ENCODE results near the gene USB1. TPM values are rescaled to one million over a fixed set of nuclear protein-coding genes. Genes with fewer than 3 reads are reported as not detected.

The USB1 gene
- total and polyA plus RNA-seq, 2 donors (not counting 1 experiment from before 2014, with no cell fraction given): 18.8 to 32.7 TPM

DNA sequence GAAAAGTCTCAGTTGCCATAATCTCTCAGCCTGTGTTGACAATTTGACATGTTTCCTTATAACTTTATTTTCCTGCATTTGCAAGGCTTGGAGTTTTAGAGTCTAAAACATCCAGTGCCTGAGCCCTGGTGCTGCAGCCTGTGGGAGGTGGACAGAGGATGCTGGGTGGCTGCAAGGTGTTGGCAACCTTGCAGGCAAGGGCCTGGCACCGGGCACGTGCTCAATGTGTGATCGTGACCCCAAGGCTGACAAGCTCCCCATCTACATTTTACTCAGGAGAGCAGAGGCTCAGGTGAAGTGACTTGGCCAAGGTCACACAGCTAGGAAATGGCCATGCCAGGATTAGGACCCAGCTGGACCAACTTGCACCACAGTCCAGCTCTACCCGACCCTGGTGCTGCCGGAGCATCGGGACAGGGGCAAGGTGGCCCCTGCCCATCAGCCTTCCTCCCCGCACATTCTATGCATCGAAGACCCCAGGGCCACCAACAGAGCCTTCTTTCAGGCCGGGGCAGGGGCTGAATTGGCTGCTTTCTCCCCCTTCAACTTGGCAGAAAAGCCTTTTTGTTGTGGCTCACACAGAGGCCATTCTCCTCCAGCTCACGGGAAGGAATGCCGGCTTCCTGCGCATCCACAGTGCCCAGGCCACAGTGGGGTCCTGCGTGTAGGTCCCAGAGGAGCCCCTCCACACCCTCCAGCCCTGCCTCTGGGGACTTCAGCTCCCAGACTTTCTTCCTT, 47.5 kb downstream of the USB1 start:
- H3K27ac ChIP-seq (ENCODE audit: insufficient read depth, low read length): no peak overlapping the region
- H2AFZ ChIP-seq (ENCODE audit: low read length): no peak overlapping the region
- no peak overlapping the region for H3K4me3 ChIP-seq (replicated peaks in 1 of 4; ENCODE audit: control extremely low read depth in 1 of 4, insufficient read depth in 1 of 4, low read depth in 3 of 4, low read length in 4 of 4)
- H3K9ac ChIP-seq (ENCODE audit: insufficient read depth, low read length): no peak overlapping the region
- no peaks in the 10 kb centered on the region for H3K4me1 ChIP-seq (ENCODE audit: control insufficient read depth, extremely low read depth, insufficient read depth, low read length)
- no peaks in the 10 kb centered on the region for H3K36me3 ChIP-seq (ENCODE audit: control insufficient read depth, insufficient read depth, low read length)
- no peaks in the 10 kb centered on the region for H3K79me2 ChIP-seq (ENCODE audit: control insufficient read depth, insufficient read depth, low read length)
- TF ChIP-seq EZH2 (IDR thresholded peaks at IDR 0.05; ENCODE audit: low read length, missing control alignments): no peak
- TF ChIP-seq, protein P1, sequence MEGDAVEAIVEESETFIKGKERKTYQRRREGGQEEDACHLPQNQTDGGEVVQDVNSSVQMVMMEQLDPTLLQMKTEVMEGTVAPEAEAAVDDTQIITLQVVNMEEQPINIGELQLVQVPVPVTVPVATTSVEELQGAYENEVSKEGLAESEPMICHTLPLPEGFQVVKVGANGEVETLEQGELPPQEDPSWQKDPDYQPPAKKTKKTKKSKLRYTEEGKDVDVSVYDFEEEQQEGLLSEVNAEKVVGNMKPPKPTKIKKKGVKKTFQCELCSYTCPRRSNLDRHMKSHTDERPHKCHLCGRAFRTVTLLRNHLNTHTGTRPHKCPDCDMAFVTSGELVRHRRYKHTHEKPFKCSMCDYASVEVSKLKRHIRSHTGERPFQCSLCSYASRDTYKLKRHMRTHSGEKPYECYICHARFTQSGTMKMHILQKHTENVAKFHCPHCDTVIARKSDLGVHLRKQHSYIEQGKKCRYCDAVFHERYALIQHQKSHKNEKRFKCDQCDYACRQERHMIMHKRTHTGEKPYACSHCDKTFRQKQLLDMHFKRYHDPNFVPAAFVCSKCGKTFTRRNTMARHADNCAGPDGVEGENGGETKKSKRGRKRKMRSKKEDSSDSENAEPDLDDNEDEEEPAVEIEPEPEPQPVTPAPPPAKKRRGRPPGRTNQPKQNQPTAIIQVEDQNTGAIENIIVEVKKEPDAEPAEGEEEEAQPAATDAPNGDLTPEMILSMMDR (conservative IDR thresholded peaks at IDR 0.05 in 1 of 2, IDR thresholded peaks at IDR 0.05 in 1 of 2; ENCODE audit: low read depth in 1 of 2, low read length in 2 of 2): no peak
- H3K27me3 ChIP-seq (ENCODE audit: control insufficient read depth, insufficient read depth, low read length): no peaks in the 10 kb centered on the region
- no peak for DNase-seq (ENCODE audit: low read depth in 2 of 2)
- H3K4me2 ChIP-seq (ENCODE audit: extremely low read depth, insufficient read depth, low read length): no peak overlapping the region
- H4K20me1 ChIP-seq (ENCODE audit: control insufficient read depth, extremely low read depth, insufficient read depth, low read length): no peaks in the 10 kb centered on the region
- H3K9me3 ChIP-seq (ENCODE audit: control insufficient read depth, insufficient read depth, low read depth, low read length): no peaks in the 10 kb centered on the region

DNA sequence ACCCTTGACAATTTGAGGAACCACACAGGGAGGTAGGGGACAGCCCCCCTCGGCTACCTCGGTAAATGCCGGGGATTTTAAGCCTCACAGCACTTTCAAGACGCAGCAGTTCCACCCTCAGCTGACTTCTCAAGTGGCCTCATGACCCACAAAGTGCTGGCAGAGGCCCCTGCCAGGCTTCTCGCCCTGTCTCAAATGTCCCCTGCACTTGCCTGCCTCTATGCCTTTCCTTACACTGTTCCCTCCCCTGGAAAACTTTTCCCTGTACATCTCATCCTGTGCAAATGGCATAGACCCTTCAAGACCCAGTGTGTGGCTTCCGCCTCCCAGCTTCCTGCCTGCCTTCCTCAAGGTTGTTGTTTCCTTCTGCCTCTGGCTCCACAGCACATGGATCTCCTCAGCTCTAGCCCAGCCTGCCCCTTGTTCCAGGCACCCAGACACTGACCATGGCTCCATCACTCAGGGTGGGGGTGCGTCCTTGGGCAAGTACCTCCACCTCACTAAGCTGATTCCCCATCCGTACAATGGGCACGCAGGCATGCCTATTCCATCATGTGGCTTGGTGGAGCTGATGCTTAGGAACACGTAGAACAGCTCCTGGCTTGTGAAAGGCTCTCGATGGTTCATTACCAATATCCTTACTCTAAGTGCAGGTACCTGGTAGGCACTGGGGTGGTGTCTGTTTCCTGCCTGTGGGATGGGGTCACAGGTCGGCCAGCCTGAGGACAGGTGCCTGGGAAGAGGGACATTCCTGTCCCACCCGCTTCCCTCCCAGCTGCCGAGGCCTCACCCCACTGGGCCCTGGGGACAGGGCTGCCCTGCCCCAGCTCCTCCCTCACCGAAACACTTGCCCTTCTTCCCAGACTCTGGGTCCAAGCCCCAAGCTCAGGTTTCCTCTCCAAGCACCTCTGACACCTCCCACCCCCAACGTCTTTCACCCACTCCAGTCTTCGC, 48.3 kb downstream of the USB1 start:
- no peak overlapping the region for H3K9ac ChIP-seq (ENCODE audit: insufficient read depth, low read length)
- no peak overlapping the region for H2AFZ ChIP-seq (ENCODE audit: low read length)
- H3K4me3 ChIP-seq (replicated peaks in 1 of 4; ENCODE audit: control extremely low read depth in 1 of 4, insufficient read depth in 1 of 4, low read depth in 3 of 4, low read length in 4 of 4): no peak overlapping the region
- H3K27me3 ChIP-seq (ENCODE audit: control insufficient read depth, insufficient read depth, low read length): no peaks in the 10 kb centered on the region
- no peaks in the 10 kb centered on the region for H3K36me3 ChIP-seq (ENCODE audit: control insufficient read depth, insufficient read depth, low read length)
- H3K4me1 ChIP-seq (ENCODE audit: control insufficient read depth, extremely low read depth, insufficient read depth, low read length): no peaks in the 10 kb centered on the region
- H3K27ac ChIP-seq (ENCODE audit: insufficient read depth, low read length): no peak overlapping the region
- DNase-seq (ENCODE audit: low read depth in 2 of 2): no peak
- no peaks in the 10 kb centered on the region for H4K20me1 ChIP-seq (ENCODE audit: control insufficient read depth, extremely low read depth, insufficient read depth, low read length)
- TF ChIP-seq EZH2 (IDR thresholded peaks at IDR 0.05; ENCODE audit: low read length, missing control alignments): no peak
- TF ChIP-seq, protein P1 (conservative IDR thresholded peaks at IDR 0.05 in 1 of 2, IDR thresholded peaks at IDR 0.05 in 1 of 2; ENCODE audit: low read depth in 1 of 2, low read length in 2 of 2): no peak
- H3K79me2 ChIP-seq (ENCODE audit: control insufficient read depth, insufficient read depth, low read length): no peaks in the 10 kb centered on the region
- H3K4me2 ChIP-seq (ENCODE audit: extremely low read depth, insufficient read depth, low read length): no peak overlapping the region
- H3K9me3 ChIP-seq (ENCODE audit: control insufficient read depth, insufficient read depth, low read depth, low read length): no peaks in the 10 kb centered on the region

DNA sequence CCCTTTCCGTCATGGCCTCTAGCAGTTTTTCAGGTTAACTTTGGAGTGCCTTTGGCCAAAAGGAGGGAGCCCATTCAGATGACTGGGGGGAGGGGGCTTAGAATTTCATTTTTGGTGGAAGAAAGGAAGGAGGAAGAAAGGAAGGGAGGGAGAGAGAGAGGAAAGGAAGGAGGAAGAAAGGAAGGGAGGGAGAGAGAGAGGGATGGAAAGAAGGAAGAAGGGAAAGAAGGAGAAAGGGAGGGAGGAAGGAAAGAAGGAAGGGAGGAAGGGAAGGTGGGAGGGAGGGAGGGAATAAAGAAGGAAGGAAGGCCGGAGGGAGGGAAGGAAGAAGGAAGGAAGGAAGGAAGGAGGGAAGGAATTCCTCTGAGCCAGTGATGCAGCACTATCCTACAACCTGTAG, 50.1 kb downstream of the USB1 start:
- Histone ChIP-seq H3K4me2 (ENCODE audit: extremely low read depth, insufficient read depth, low read length) (no peak overlapping the region), H3K27ac (ENCODE audit: insufficient read depth, low read length) (no peak overlapping the region), H3K27me3 (ENCODE audit: control insufficient read depth, insufficient read depth, low read length) (no peaks in the 10 kb centered on the region), H3K4me1 (ENCODE audit: control insufficient read depth, extremely low read depth, insufficient read depth, low read length) (no peaks in the 10 kb centered on the region), H3K4me3 (replicated peaks in 1 of 4; ENCODE audit: control extremely low read depth in 1 of 4, insufficient read depth in 1 of 4, low read depth in 3 of 4, low read length in 4 of 4) (no peak overlapping the region), H3K79me2 (ENCODE audit: control insufficient read depth, insufficient read depth, low read length) (no peaks in the 10 kb centered on the region), H3K9ac (ENCODE audit: insufficient read depth, low read length) (no peak overlapping the region), H2AFZ (ENCODE audit: low read length) (no peak overlapping the region), H4K20me1 (ENCODE audit: control insufficient read depth, extremely low read depth, insufficient read depth, low read length) (no peaks in the 10 kb centered on the region), H3K36me3 (ENCODE audit: control insufficient read depth, insufficient read depth, low read length) (no peaks in the 10 kb centered on the region), H3K9me3 (ENCODE audit: control insufficient read depth, insufficient read depth, low read depth, low read length) (no peaks in the 10 kb centered on the region)
- no peak for TF ChIP-seq EZH2 (IDR thresholded peaks at IDR 0.05; ENCODE audit: low read length, missing control alignments)
- TF ChIP-seq, protein P1 (conservative IDR thresholded peaks at IDR 0.05 in 1 of 2, IDR thresholded peaks at IDR 0.05 in 1 of 2; ENCODE audit: low read depth in 1 of 2, low read length in 2 of 2): no peak
- DNase-seq (ENCODE audit: low read depth in 2 of 2): no peak
